HG03354 (cell line): ENCODE data around the gene NUDT4.
"Not testable (repeated sequence)": the region's sequence is repeated elsewhere in the genome, so short reads cannot be mapped to it uniquely, and the experiment has no call there.

Experiments
- ATAC-seq: cut with Tn5 transposase; IDR thresholded peaks from one replicate; pipeline ENCODE4 v1.9.1; 2021; ENCODE audit warnings: mild to moderate bottlenecking; ENCODE audit not compliant: unreplicated experiment, poor library complexity, severe bottlenecking

The NUDT4 gene

GRCh38 chr12:93390549-93391297 lies 13.0 kb downstream of the NUDT4 start:
- no peak for ATAC-seq

GRCh38 chr12:93393425-93393824 lies 15.7 kb downstream of the NUDT4 start:
- no peak for ATAC-seq

- ATAC-seq, result no peak
Measured at GRCh38 chr12:93397412-93397811, 19.7 kb downstream of the NUDT4 start.

- peak; percentile 91 for ATAC-seq
Measured at GRCh38 chr12:93399183-93399863, 21.6 kb downstream of the NUDT4 start.

DNA sequence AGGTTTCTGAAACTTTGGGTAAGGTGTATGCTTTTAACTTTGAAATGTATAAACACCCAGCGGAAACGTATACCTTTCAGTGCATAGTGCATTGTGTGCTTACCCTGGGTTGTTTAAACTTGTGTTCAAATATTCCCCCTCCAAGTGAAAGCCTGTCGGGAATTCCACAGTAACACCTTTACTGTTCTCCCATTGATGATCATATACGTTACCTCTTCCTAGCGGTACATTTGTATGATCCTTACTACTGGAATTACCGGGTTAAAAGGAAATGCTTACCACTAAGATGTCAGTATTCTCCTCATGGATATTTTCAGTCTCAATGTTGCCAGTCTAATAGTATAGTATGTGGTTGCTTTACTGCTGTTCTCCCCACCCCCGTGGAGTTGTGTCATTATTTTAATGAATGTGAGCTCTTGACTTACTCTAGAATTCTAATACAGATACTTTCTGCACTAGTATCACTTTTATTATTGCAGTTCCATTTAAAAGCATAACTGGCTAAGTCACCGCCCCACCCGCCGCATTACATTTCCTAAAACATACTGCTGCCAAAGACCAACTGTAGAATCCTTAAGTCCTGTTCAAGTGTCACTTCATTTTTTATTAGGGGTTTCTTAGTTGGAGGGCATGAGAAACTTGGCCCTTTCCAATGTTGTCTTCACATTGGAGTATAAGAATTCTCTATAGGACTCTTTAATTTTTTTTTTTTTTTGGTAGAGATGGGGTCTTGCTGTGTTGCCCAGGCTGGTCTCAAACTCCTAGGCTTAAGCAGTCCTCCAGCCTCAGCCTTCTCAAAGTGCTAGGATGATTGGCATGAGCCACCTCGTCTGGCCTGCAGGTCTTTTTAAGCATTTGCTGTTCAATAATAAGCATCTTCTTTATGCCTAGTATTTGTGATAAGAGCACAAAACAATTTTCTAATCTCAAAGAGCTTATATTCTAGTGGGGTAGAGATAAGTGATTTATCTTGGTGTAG lies 24.9 kb downstream of the NUDT4 start:
- ATAC-seq, result no peak

GRCh38 chr12:93403988-93404803 lies 26.5 kb downstream of the NUDT4 start:
- no peak for ATAC-seq

GRCh38 chr12:93404961-93405849 lies 27.5 kb downstream of the NUDT4 start:
- ATAC-seq, result no peak

- ATAC-seq, result no peak
Measured at GRCh38 chr12:93407054-93407962, 29.6 kb downstream of the NUDT4 start.

DNA sequence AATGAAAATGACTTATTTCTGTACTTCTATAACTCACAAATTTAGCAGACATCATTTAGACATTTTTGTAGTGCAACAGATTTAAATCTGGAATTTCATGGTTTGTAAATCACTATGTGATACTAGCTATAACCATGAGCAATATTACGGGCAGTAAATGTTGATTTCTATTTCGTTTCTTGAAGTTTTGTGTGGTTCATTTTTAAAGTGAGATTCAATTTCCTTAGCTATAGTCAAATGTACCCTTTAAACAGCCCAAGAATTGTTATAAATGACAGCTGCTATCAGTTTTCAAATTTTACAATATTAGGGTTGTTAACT lies 30.2 kb downstream of the NUDT4 start:
- no peak for ATAC-seq

DNA sequence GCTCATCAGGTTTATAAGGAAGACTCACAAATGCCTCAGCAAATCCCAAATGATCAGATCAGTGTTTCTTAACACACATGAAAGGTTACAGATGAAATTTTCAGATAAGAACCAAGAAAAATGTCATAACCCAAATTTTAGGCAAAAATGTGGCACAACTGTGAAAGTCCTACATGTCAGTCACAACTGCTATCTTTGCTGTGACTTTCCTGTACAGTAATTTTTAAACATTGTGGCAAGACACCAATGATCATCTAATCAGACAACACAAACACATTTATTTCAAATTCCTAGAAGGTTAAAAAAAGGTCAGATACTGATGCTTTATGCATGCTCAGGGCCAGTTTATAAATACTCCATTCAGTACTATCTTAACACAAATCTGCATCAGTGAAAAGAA lies 31.1 kb downstream of the NUDT4 start:
- no peak for ATAC-seq

- not testable (repeated sequence) for ATAC-seq
Measured at GRCh38 chr12:93409343-93410187, 31.8 kb downstream of the NUDT4 start.

GRCh38 chr12:93411060-93411459 lies 33.3 kb downstream of the NUDT4 start:
- ATAC-seq, result not testable (repeated sequence)

GRCh38 chr12:93412396-93412795 lies 34.7 kb downstream of the NUDT4 start:
- not testable (repeated sequence) for ATAC-seq

- ATAC-seq, result no peak
Measured at GRCh38 chr12:93413064-93413463, 35.3 kb downstream of the NUDT4 start.

- ATAC-seq, result peak; percentile 42
Measured at GRCh38 chr12:93415723-93416464, 38.2 kb downstream of the NUDT4 start.

DNA sequence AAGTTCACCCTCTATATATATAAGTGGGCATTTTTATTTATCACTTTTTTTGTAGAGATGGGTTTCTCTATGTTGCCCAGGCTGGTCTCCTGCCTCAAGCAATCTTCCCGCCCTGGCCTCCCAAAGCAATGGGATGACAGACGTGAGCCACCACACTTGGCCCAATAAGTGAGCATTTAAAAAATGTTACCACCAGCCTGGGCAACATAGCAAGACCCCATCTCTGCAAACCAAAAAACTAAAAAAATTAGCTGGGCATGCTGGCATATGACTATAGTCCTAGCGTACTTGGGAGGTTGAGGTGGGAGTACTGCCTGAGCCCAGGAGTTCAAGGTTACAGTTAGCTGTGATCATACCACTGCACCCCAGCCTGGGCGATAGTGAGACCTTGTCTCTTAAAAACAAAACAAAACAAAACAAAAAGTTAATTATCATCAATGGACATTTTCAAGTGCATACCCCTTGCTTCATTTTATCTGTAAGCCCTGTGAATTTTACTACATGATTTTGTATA lies 40.3 kb downstream of the NUDT4 start:
- ATAC-seq, result no peak
